ENCODE measurements around the gene EHF. TPM values are rescaled to one million over a fixed set of nuclear protein-coding genes. Genes with fewer than 3 reads are reported as not detected.

EHF gene
- total RNA-seq, 1 donor from 2014 or later, result 60.5 TPM

DNA sequence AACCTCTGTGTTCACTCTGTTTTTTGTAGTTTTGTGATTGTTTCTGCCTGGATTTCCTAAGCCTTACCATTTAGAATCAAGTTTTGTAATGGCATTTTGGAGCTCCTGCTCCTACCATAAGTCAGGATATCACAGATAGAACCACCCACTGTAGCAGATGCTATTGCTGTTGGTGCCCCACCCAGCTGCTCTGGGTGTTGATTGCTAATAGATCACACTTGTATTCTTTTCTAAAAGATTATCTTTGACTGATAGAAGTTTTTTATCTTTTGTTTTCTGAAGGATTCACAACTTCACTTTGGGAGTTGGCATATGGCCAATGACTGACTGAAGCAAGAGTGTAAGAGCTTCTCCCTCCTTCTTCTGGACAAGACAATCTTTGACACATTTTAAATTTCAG is 76.0 kb downstream of the EHF start:
- H3K9me3 ChIP-seq, result peaks cover 6% of the 10 kb centered on the region
- no peak overlapping the region for H3K27ac ChIP-seq
- H3K36me3 ChIP-seq, result no peaks in the 10 kb centered on the region
- intact Hi-C loops (cut with DNase I), result no loop called here
- H3K4me1 ChIP-seq, result no peaks in the 10 kb centered on the region
- no peaks in the 10 kb centered on the region for H3K27me3 ChIP-seq (ENCODE audit: low read depth)
- ATAC-seq (no peak), DNase-seq (no peak)
- H3K4me3 ChIP-seq, result no peak overlapping the region
- TF ChIP-seq, protein P1, sequence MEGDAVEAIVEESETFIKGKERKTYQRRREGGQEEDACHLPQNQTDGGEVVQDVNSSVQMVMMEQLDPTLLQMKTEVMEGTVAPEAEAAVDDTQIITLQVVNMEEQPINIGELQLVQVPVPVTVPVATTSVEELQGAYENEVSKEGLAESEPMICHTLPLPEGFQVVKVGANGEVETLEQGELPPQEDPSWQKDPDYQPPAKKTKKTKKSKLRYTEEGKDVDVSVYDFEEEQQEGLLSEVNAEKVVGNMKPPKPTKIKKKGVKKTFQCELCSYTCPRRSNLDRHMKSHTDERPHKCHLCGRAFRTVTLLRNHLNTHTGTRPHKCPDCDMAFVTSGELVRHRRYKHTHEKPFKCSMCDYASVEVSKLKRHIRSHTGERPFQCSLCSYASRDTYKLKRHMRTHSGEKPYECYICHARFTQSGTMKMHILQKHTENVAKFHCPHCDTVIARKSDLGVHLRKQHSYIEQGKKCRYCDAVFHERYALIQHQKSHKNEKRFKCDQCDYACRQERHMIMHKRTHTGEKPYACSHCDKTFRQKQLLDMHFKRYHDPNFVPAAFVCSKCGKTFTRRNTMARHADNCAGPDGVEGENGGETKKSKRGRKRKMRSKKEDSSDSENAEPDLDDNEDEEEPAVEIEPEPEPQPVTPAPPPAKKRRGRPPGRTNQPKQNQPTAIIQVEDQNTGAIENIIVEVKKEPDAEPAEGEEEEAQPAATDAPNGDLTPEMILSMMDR (IDR thresholded peaks at IDR 0.05), result no peak

DNA sequence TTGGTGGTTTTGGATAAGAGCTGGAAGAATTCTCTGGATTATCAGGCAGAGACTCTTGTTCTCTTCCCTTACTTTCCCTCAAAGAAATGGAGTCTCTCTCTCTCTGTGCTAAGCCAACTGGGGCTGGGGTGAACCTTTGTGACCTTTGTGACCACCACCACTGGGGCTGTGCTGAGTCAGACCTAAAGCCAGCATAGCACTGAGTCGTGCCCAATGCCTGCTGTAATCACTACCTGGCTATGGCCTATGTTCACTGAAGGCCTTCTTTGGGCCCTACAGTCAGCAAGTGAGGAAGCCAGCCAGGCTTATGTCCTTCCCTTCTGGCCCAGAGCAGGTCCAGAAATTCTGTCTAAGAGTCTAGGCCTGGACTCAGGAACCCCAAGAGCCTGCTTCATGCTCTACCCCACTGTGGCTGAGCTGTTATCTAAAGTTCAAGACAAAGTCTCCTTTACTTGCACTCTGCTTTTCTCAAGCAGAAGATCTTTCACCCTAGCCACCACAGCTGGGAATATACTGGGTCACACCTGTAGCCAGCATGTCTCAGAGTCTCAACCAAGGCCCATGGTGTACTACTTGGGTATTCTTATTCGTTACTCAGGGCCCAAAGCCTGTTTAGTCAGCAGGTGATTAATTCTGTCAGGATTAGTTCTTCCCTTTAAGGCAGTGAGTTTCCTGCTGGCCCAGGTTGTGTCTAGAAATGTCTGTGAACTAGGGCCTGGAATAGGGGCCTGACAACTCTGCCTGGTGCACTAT is 86.0 kb downstream of the EHF start:
- Histone ChIP-seq H3K4me1 (no peaks in the 10 kb centered on the region), H3K4me3 (no peak overlapping the region), H3K9me3 (peaks cover 5% of the 10 kb centered on the region), H3K27ac (no peak overlapping the region), H3K36me3 (no peaks in the 10 kb centered on the region), H3K27me3 (ENCODE audit: low read depth) (no peaks in the 10 kb centered on the region)
- TF ChIP-seq, protein P1 (IDR thresholded peaks at IDR 0.05), result no peak
- ATAC-seq (no peak), DNase-seq (no peak)
- intact Hi-C loops (cut with DNase I), result no loop called here

DNA sequence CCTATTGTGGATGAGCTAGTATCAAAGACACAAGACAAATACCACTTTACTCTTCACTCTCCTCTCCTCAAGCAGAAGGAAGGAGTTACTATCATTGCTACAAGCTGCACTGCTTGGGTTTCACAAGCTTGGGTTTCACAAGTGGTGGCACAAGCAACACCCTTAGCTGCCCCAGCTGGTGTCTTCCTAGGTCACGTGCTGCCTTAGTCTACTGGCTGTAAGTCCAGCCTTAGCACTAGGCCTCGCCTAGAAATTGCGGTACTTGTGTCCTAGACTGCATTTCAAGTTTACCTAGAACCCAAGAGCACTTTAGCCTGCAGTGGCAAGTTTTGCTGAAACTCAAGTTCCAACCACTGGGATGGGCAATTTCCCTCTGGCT is 86.6 kb downstream of the EHF start:
- no peak overlapping the region for H3K4me3 ChIP-seq
- ATAC-seq (no peak), DNase-seq (peak; percentile 57)
- no peak overlapping the region for H3K27ac ChIP-seq
- no peaks in the 10 kb centered on the region for H3K36me3 ChIP-seq
- TF ChIP-seq, protein P1 (IDR thresholded peaks at IDR 0.05), result no peak
- H3K9me3 ChIP-seq, result peaks cover 10% of the 10 kb centered on the region
- no peaks in the 10 kb centered on the region for H3K4me1 ChIP-seq
- intact Hi-C loops (cut with DNase I), result no loop called here
- no peaks in the 10 kb centered on the region for H3K27me3 ChIP-seq (ENCODE audit: low read depth)

Other genes with a start within 250 kb of the EHF start
- gene CAT, start 182.2 kb upstream of the EHF start, total RNA-seq, result 259 TPM
- 20.2 TPM for gene ELF5, start 107.3 kb upstream of the EHF start, total RNA-seq

All from lower lobe of right lung (tissue), 2 donors.